ENCODE data around the gene ADGRD1.

DNA sequence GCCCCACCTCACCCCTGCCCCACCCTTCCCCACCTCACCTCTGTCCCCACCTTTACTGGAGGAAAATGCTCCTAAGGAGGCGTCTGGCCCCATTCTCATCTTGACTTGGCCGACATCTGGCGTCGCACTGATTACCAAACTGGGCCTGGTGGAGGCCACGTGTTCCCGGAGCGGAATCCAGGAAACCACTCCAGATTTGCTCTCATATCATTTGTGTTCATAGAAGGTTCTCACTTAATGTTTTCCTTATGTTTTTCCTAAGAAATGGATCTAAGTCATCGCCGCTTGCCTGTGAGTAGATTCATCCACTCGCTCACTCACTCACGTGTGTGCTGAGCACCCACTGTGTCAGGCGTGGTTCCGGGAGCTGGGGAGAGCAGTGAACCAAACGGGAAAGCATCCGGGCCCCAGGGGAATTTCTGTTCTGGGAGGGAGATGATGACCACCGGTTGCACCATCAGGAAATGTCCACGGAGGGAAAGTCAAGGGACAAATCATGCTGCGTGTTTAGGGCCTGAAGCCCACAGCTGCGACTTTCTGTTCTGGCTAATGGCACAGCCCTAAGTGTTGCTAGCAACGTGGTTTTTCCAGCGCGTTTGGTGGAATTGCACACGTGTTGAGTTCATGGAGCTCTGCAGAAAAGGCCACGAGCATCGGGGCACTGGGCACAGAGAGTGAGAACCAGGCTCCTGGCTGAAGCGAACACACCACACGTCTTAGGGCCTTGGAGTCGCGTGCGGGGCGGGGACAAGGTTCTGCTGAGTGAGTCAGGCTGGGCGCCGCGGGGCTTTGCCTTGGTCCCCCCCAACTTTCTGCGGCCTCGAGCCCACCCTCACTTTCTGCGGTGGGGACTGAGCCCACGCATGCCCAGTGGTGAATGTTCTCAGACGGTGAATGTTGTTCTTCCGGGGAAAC lies 57.7 kb downstream of the ADGRD1 start:
- TF ChIP-seq, protein P1, sequence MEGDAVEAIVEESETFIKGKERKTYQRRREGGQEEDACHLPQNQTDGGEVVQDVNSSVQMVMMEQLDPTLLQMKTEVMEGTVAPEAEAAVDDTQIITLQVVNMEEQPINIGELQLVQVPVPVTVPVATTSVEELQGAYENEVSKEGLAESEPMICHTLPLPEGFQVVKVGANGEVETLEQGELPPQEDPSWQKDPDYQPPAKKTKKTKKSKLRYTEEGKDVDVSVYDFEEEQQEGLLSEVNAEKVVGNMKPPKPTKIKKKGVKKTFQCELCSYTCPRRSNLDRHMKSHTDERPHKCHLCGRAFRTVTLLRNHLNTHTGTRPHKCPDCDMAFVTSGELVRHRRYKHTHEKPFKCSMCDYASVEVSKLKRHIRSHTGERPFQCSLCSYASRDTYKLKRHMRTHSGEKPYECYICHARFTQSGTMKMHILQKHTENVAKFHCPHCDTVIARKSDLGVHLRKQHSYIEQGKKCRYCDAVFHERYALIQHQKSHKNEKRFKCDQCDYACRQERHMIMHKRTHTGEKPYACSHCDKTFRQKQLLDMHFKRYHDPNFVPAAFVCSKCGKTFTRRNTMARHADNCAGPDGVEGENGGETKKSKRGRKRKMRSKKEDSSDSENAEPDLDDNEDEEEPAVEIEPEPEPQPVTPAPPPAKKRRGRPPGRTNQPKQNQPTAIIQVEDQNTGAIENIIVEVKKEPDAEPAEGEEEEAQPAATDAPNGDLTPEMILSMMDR (IDR thresholded peaks at IDR 0.05) = no peak
- TF ChIP-seq POLR2AphosphoS5 (IDR thresholded peaks at IDR 0.05) = peak in 1 of 2 donors; percentile 16
- TF ChIP-seq EP300 (IDR thresholded peaks at IDR 0.05) = no peak
- TF ChIP-seq POLR2A (IDR thresholded peaks at IDR 0.05; ENCODE audit: low read depth) = no peak

All from esophagus muscularis mucosa (tissue), 4 donors.